ENCODE measurements around the gene RRBP1.

The RRBP1 gene

DNA sequence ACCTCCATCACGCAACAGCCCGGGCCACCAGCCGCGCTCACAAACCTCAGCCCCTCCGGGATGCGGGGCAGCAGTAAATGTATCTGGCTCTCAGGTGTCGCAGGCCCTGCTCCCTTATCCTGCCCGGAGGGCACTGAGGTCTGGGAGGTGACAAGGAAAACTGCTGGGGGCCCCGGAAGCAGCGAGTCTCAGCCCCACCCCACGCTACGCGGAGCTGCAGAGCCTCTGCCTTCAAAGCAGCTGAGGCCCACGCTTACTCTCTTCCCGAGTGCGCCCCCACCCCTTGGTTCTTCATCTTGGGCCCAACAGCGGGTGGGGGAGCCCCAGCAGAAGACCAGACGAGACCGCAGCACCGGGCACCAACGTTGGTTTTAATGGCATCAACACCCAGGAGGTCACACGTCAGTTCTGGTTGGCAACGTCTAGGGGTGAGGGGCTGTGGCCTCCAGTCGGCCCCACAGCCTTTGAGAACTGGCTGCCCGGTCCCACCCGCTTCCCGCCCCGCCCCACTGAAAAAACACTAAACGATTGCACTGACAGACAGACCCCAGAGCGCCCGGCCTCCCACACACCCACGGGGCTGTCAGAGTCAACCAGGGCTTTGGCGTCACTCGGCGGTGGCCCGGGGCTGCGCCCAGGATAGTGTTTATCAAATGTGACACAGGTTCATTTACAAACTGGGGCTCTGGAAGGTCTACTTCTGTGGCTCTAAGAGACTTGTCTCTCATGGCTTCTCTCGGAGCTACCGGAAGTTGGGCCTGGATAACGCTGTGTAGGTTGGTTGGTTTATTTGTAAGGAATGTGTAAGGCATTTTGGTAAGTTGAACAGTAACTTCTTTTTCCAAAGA, 68.5 kb downstream of the RRBP1 start:
- DNase-seq (ENCODE audit: low read depth, low spot score) = no peak
- no CpG with 5 or more reads among the region's 40 CpGs for WGBS (ENCODE audit: insufficient coverage, insufficient read length)
- Histone ChIP-seq H3K4me3 (ENCODE audit: low read length) (no peak overlapping the region), H3K27ac (ENCODE audit: low read length) (no peak overlapping the region), H3K27me3 (ENCODE audit: control insufficient read depth, insufficient read depth, low read length) (no peaks in the 10 kb centered on the region), H3K36me3 (ENCODE audit: control insufficient read depth, insufficient read depth, low read length) (peaks cover 15% of the 10 kb centered on the region), H3K4me1 (ENCODE audit: control insufficient read depth, insufficient read depth, low read length) (peaks cover 4% of the 10 kb centered on the region), H3K9me3 (ENCODE audit: control insufficient read depth, insufficient read depth, low read length) (no peaks in the 10 kb centered on the region)

DNA sequence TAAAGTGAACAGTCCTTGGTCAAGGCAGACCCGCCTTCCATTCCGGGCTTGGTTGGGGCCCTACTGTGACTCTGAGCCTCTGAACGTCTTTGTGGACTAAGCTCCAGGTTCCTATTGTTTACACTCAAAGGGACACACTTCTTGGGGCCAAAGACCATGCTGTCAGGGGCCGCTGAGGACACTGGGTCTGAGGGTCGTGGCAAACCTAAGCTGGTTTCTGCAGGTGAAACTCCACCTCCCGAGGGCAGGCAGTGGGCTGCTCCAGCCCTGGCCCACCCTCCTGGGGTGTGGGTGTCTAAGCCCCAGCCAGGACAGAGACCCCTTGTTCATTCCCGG, 69.1 kb downstream of the RRBP1 start:
- H3K27me3 ChIP-seq (ENCODE audit: control insufficient read depth, insufficient read depth, low read length) = no peaks in the 10 kb centered on the region
- H3K27ac ChIP-seq (ENCODE audit: low read length) = no peak overlapping the region
- peaks cover 4% of the 10 kb centered on the region for H3K4me1 ChIP-seq (ENCODE audit: control insufficient read depth, insufficient read depth, low read length)
- H3K36me3 ChIP-seq (ENCODE audit: control insufficient read depth, insufficient read depth, low read length) = peaks cover 15% of the 10 kb centered on the region
- WGBS (ENCODE audit: insufficient coverage, insufficient read length) = no CpG with 5 or more reads among the region's 7 CpGs
- DNase-seq (ENCODE audit: low read depth, low spot score) = no peak
- no peaks in the 10 kb centered on the region for H3K9me3 ChIP-seq (ENCODE audit: control insufficient read depth, insufficient read depth, low read length)
- no peak overlapping the region for H3K4me3 ChIP-seq (ENCODE audit: low read length)

DNA sequence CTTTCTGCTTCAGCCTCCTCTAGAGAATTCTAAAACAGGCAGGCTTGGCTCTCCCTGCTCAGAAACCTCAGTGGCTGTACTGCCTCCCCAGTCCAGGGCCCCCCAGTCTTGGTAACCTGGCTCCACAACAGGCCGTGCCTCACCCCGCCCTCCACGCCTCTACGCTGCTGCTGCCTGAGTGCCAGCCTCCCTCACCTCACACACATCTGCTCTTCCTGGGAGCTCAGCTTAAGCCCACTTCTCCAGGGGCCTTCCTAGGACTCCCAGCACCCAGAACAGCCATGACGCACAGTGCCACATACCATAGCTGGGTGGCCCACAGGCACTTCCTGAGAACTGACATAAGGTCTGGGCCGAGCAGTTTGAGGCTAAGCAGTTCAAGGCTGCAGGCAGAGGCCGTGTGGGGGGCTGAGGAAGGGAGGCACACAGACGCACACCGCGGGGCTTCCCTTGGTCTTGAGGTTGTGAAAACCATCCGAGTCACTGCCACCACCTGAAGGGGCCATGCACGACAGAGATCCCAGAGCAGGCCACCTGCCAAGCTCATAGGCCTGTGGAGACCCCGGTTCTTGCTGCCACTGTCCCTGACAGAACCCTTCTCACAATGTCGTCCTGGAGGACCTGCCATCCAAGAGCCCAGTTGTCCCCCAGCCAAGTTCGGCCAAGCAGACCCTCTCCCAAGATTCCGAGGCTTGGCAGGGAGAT, 69.6 kb downstream of the RRBP1 start:
- H3K9me3 ChIP-seq (ENCODE audit: control insufficient read depth, insufficient read depth, low read length) = no peaks in the 10 kb centered on the region
- DNase-seq (ENCODE audit: low read depth, low spot score) = no peak
- H3K4me3 ChIP-seq (ENCODE audit: low read length) = no peak overlapping the region
- peaks cover 15% of the 10 kb centered on the region for H3K36me3 ChIP-seq (ENCODE audit: control insufficient read depth, insufficient read depth, low read length)
- WGBS (ENCODE audit: insufficient coverage, insufficient read length) = no CpG with 5 or more reads among the region's 16 CpGs
- no peak overlapping the region for H3K27ac ChIP-seq (ENCODE audit: low read length)
- H3K4me1 ChIP-seq (ENCODE audit: control insufficient read depth, insufficient read depth, low read length) = peaks cover 4% of the 10 kb centered on the region
- H3K27me3 ChIP-seq (ENCODE audit: control insufficient read depth, insufficient read depth, low read length) = no peaks in the 10 kb centered on the region

DNA sequence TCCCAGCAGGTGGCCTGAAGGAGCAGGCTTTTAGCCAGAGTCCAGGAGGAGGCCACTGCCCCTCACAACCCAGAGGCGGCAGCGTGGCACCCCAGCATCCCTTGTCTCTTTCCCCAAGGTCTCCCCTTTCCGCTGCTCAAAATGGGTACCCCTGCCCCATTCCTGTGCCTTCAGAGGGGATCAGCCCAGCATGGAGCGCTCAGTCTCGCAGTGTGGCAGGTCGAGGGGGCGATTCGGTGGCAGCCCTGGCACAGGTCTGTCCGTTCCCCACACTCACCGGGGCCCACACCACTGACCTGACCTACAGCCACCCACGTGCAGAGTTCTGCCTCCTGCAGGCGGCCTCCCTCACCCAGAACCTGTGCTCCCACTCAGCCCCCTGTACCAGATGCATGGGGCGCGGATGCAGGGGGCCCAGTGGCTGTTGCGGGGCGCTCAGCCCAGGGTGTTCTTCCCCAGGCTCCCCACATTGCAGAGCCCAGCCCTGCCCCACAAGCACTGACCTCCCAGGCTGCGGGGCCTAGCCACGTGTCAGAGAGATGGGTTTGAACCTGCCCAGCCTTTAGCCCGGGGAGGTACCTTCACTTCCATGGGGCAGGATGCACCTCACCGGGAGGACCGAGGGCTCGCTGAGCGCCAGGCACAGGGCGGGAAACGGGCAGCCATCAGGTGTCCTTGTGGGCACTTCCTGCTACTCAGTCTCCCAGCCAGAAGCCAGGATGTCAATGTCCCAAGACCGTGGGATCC, 70.3 kb downstream of the RRBP1 start:
- no peak overlapping the region for H3K27ac ChIP-seq (ENCODE audit: low read length)
- no peaks in the 10 kb centered on the region for H3K9me3 ChIP-seq (ENCODE audit: control insufficient read depth, insufficient read depth, low read length)
- H3K27me3 ChIP-seq (ENCODE audit: control insufficient read depth, insufficient read depth, low read length) = no peaks in the 10 kb centered on the region
- H3K4me1 ChIP-seq (ENCODE audit: control insufficient read depth, insufficient read depth, low read length) = peaks cover 4% of the 10 kb centered on the region
- no peak for DNase-seq (ENCODE audit: low read depth, low spot score)
- no peak overlapping the region for H3K4me3 ChIP-seq (ENCODE audit: low read length)
- peaks cover 11% of the 10 kb centered on the region for H3K36me3 ChIP-seq (ENCODE audit: control insufficient read depth, insufficient read depth, low read length)
- no CpG with 5 or more reads among the region's 26 CpGs for WGBS (ENCODE audit: insufficient coverage, insufficient read length)

DNA sequence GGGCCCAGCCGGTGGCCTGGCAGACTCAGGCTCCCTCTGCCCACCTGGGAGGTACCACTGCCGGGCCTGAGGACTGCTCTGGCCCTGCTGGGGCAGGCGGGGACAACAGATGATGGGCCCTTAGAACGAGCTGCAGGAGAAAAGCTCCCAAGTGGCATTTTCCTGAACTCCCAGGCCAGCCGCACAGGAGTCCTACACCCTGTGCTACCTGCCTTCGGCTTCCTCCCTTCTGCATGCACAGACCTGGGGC, 70.8 kb downstream of the RRBP1 start:
- Histone ChIP-seq H3K27ac (ENCODE audit: low read length) (no peak overlapping the region), H3K27me3 (ENCODE audit: control insufficient read depth, insufficient read depth, low read length) (no peaks in the 10 kb centered on the region), H3K9me3 (ENCODE audit: control insufficient read depth, insufficient read depth, low read length) (no peaks in the 10 kb centered on the region), H3K4me1 (ENCODE audit: control insufficient read depth, insufficient read depth, low read length) (peaks cover 4% of the 10 kb centered on the region), H3K4me3 (ENCODE audit: low read length) (no peak overlapping the region), H3K36me3 (ENCODE audit: control insufficient read depth, insufficient read depth, low read length) (peaks cover 8% of the 10 kb centered on the region)
- no CpG with 5 or more reads among the region's 6 CpGs for WGBS (ENCODE audit: insufficient coverage, insufficient read length)
- no peak for DNase-seq (ENCODE audit: low read depth, low spot score)

DNA sequence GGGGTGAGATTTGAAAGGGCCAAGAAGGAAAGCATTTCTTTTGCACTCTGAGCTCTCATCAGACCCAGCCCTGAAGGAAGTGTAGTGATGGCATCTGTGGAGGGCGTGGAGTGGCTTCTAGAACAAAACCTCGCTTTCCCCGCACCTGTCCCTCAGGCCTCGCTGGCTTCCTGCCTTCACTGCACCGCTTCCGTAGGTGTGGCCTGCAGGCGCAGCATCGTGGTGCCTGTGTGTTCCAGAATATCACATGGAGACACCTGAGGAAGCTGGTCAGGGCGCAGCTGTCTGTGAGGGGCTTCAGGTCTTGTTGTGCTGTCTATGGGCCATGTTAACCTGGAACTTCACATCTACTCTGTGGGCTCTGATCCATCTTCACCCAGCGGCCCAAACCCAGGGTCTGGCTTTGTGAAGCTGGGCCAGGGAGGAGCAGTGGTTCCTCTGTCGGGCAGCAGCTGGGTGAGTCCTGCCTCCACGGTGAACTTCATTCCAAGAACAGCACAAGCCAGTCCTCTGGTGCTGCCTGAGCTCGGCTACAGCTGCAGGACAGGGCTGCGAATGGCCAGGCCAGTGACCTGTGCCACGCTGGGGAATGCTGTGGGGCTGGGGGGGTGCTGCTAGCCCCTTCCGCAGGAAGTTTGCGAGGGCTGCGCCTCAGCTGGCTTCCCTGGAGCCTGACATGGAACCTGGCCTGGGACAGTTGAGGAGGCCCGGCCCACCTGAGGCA, 71.3 kb downstream of the RRBP1 start:
- H3K9me3 ChIP-seq (ENCODE audit: control insufficient read depth, insufficient read depth, low read length) = no peaks in the 10 kb centered on the region
- H3K27me3 ChIP-seq (ENCODE audit: control insufficient read depth, insufficient read depth, low read length) = no peaks in the 10 kb centered on the region
- no peak overlapping the region for H3K27ac ChIP-seq (ENCODE audit: low read length)
- no peak for DNase-seq (ENCODE audit: low read depth, low spot score)
- no peak overlapping the region for H3K4me3 ChIP-seq (ENCODE audit: low read length)
- peaks cover 4% of the 10 kb centered on the region for H3K4me1 ChIP-seq (ENCODE audit: control insufficient read depth, insufficient read depth, low read length)
- peaks cover 8% of the 10 kb centered on the region; the same call in 1 of the 2 replicates for H3K36me3 ChIP-seq (ENCODE audit: control insufficient read depth, insufficient read depth, low read length)
- WGBS (ENCODE audit: insufficient coverage, insufficient read length) = no CpG with 5 or more reads among the region's 19 CpGs

DNA sequence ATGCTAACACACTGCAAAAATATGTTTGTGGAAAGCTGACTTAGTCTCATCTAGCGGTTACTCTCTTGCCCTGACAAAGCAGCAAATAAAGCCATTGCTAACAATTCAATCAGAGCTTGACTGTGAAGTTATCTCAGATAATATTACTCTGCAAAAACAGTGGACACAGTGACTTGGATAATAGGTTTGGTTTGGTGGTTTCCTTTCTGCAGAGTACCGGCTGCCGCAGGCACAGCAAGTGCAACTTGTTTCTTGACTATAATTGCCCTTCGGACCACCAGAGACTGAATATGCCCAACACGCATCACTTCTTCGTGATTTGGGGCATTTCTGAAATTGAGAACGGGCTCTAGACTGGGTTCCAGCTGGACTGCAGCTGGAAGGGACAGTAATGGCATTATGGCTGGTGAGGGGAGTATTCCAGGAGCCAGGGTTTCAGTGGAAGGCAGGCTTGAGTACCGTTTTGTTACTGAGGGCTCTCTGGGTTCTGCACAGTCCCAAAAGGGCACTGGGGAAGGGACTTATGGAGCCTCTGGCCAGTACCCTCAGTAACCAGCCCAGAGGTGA, 72.1 kb downstream of the RRBP1 start:
- Histone ChIP-seq H3K36me3 (ENCODE audit: control insufficient read depth, insufficient read depth, low read length) (peaks cover 2% of the 10 kb centered on the region; the same call in 1 of the 2 replicates), H3K27me3 (ENCODE audit: control insufficient read depth, insufficient read depth, low read length) (no peaks in the 10 kb centered on the region), H3K9me3 (ENCODE audit: control insufficient read depth, insufficient read depth, low read length) (no peaks in the 10 kb centered on the region), H3K27ac (ENCODE audit: low read length) (no peak overlapping the region), H3K4me1 (ENCODE audit: control insufficient read depth, insufficient read depth, low read length) (peaks cover 4% of the 10 kb centered on the region), H3K4me3 (ENCODE audit: low read length) (no peak overlapping the region)
- DNase-seq (ENCODE audit: low read depth, low spot score) = no peak
- no CpG with 5 or more reads among the region's 8 CpGs for WGBS (ENCODE audit: insufficient coverage, insufficient read length)

DNA sequence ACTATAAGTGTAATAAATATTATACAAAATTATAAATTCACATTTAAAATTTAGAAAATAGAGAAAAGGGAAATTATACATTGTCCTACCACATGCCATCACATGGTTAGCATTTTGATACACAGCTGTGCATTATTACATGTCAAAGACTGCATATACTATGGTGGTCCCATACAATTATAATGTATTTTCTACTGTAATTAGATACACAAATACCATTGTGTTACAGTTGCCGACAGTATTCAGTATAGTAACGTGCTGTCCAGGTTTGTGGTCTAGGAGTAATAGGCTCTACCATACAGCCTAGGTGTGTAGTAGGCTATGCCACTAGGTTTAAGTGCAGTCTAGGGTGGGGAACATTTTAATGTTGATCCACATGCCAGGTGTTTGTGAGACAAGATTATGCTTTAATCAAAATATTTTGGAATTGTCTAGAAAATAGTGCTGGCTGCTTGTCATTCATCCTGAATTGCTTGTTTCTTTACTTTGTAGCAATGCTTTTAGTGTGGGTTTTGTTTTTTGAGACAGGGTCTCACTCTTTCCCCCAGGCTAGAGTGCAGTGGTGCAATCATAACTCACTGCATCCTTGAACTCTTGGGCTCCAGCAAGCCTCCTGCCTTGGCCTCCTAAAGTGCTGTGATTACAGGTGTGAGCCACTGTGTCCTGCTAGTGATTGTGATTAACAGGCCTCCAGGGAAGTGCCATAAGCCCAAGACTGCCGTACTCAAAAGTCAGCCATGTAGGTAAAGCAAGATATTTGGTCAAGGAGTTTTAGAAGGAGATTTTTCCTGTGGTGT, 73.1 kb downstream of the RRBP1 start:
- no CpG with 5 or more reads among the region's 3 CpGs for WGBS (ENCODE audit: insufficient coverage, insufficient read length)
- Histone ChIP-seq H3K36me3 (ENCODE audit: control insufficient read depth, insufficient read depth, low read length) (no peaks in the 10 kb centered on the region; the same call in 1 of the 2 replicates), H3K4me3 (ENCODE audit: low read length) (no peak overlapping the region), H3K27ac (ENCODE audit: low read length) (no peak overlapping the region), H3K9me3 (ENCODE audit: control insufficient read depth, insufficient read depth, low read length) (no peaks in the 10 kb centered on the region), H3K4me1 (ENCODE audit: control insufficient read depth, insufficient read depth, low read length) (peaks cover 4% of the 10 kb centered on the region), H3K27me3 (ENCODE audit: control insufficient read depth, insufficient read depth, low read length) (no peaks in the 10 kb centered on the region)
- no peak for DNase-seq (ENCODE audit: low read depth, low spot score)

DNA sequence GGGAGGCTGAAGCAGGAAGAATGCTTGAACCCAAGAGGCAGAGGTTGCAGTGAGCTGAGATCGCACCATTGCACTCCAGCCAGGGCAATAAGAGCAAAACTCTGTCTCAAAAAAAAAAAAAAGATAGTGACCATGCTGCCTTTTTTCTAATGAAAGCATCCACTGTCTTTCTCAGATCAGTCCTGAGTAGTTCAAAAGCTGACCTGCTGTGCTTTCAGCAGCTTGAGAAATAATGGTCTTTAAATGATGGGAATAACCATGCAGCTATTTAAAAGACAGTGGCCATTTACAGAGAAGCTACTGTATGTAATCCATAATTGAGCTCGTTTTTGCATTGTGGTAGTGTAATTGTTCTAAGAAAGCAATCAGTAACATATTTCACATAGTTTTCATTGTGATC, 76.0 kb downstream of the RRBP1 start:
- H3K27ac ChIP-seq (ENCODE audit: low read length) = no peak overlapping the region
- no peaks in the 10 kb centered on the region for H3K27me3 ChIP-seq (ENCODE audit: control insufficient read depth, insufficient read depth, low read length)
- WGBS (ENCODE audit: insufficient coverage, insufficient read length) = no CpG with 5 or more reads among the region's 2 CpGs
- no peaks in the 10 kb centered on the region for H3K9me3 ChIP-seq (ENCODE audit: control insufficient read depth, insufficient read depth, low read length)
- H3K36me3 ChIP-seq (ENCODE audit: control insufficient read depth, insufficient read depth, low read length) = no peaks in the 10 kb centered on the region; the same call in 1 of the 2 replicates
- H3K4me3 ChIP-seq (ENCODE audit: low read length) = no peak overlapping the region
- H3K4me1 ChIP-seq (ENCODE audit: control insufficient read depth, insufficient read depth, low read length) = peaks cover 2% of the 10 kb centered on the region
- DNase-seq (ENCODE audit: low read depth, low spot score) = no peak
